GM12878 (cell line): ENCODE measurements around the gene RSKR. TPM values are rescaled to one million over a fixed set of nuclear protein-coding genes. Genes with fewer than 3 reads are reported as not detected.

Experiments
- ATAC-seq: fragments of 200-7000 bp; cut with Tn5 transposase; 3 replicates; pipeline ENCODE4 v1.9.1; 2020; ENCODE audit warnings: mild to moderate bottlenecking, moderate library complexity
- BruUV-seq: library from RNA; stranded (reverse); fragments of 400-500 nt; replicated peaks from 2 replicates; lab custom pipeline; 2021; lab: Mats Ljungman, UMichigan
- CTCF ChIA-PET: fragments of 300-600 bp; sonication (Branson Sonifier 250); formaldehyde crosslinking; extraction: SDS; loops from one replicate; lab custom pipeline; 2021; ENCODE audit warnings: inconsistent platforms; lab: Yijun Ruan, JAX
- POLR2A ChIA-PET: fragments of 350-600 bp; formaldehyde crosslinking; extraction: SDS; loops from one replicate; lab custom pipeline; 2021; ENCODE audit warnings: inconsistent platforms; lab: Charles Lee
- RAD21 ChIA-PET: fragments of 300-600 bp; sonication (Branson Sonifier 250); formaldehyde crosslinking; loops from one replicate; lab custom pipeline; 2023; ENCODE audit warnings: antibody characterized with exemption; ENCODE audit not compliant: unreplicated experiment; lab: Charles Lee
- SMC1A ChIA-PET: fragments of 300-600 bp; sonication (Branson Sonifier 250); formaldehyde crosslinking; loops from one replicate; lab custom pipeline; 2023; ENCODE audit not compliant: unreplicated experiment, uncharacterized antibody; lab: Charles Lee
- DNase-seq: peaks from one replicate; pipeline ENCODE4 v3.0.0-alpha.2; 2011; ENCODE audit warnings: low read depth, low spot score
- FAIRE-seq: peaks from 3 replicates; lab custom pipeline; 2011; peaks lifted over from hg19 to GRCh38; lab: Jason Lieb, UNC
- H2AFZ ChIP-seq: 2 replicates; pipeline ENCODE4 v1.6.0; 2011; ENCODE audit warnings: low read depth, low read length, control low read depth; ENCODE audit not compliant: control insufficient read depth
- H3K27ac ChIP-seq: 2 replicates; pipeline ENCODE4 v1.5.1; 2011; ENCODE audit warnings: control low read depth; ENCODE audit not compliant: control insufficient read depth, insufficient read depth
- H3K27me3 ChIP-seq, 2 experiments: replicated peaks in 1 of 2; 2 replicates each; pipeline versions ENCODE4 v1.6.0 to v1.6.1; 2011; ENCODE audit warnings: low read length in 1 of 2; ENCODE audit not compliant: control insufficient read depth in 2 of 2, insufficient read depth in 2 of 2
- H3K36me3 ChIP-seq, 2 experiments: 2 replicates each; pipeline ENCODE4 v1.5.1; 2011; ENCODE audit warnings: low read length in 1 of 2; ENCODE audit not compliant: control insufficient read depth in 2 of 2, insufficient read depth in 2 of 2
- H3K4me1 ChIP-seq: 2 replicates; pipeline ENCODE4 v1.6.1; 2011; ENCODE audit warnings: mild to moderate bottlenecking, low read length, moderate library complexity, mixed read lengths; ENCODE audit not compliant: control insufficient read depth, insufficient read depth
- H3K4me2 ChIP-seq: 2 replicates; pipeline ENCODE4 v1.6.0; 2011; ENCODE audit warnings: control low read depth; ENCODE audit not compliant: control insufficient read depth, insufficient read depth
- H3K4me3 ChIP-seq: fragments of 200-600 bp; sonication (generic); 2 replicates; pipeline ENCODE4 v1.5.1; 2016
- H3K79me2 ChIP-seq: 2 replicates; pipeline ENCODE4 v1.6.0; 2011; ENCODE audit warnings: low read length; ENCODE audit not compliant: control insufficient read depth, insufficient read depth
- H3K9ac ChIP-seq: 2 replicates; pipeline ENCODE4 v1.8.0; 2011; ENCODE audit warnings: low read length, control low read depth, mixed read lengths; ENCODE audit not compliant: control insufficient read depth, insufficient read depth
- H3K9me3 ChIP-seq: replicated peaks from 3 replicates; pipeline ENCODE4 v1.5.1; 2011; ENCODE audit warnings: mild to moderate bottlenecking, low read length; ENCODE audit not compliant: control insufficient read depth, insufficient read depth
- H4K20me1 ChIP-seq: 2 replicates; pipeline ENCODE4 v1.6.0; 2011; ENCODE audit not compliant: control insufficient read depth, insufficient read depth
- CTCF ChIP-seq, 3 experiments: IDR thresholded peaks in 2 of 3; conservative IDR thresholded peaks in 1 of 3; 2 replicates each; pipeline ENCODE4 v1.5.1; 2011; ENCODE audit warnings: low read depth in 3 of 3, low read length in 3 of 3, mild to moderate bottlenecking in 3 of 3, control low read depth in 2 of 3, moderate library complexity in 2 of 3, inconsistent platforms in 1 of 3, mixed read lengths in 1 of 3; ENCODE audit not compliant: control insufficient read depth in 2 of 3, insufficient read depth in 1 of 3; ENCODE audit errors: extremely low read depth in 1 of 3
- SMC3 ChIP-seq: IDR thresholded peaks from 2 replicates; pipeline ENCODE4 v1.6.1; 2011; ENCODE audit warnings: low read length, improper control_type of control experiment, borderline replicate concordance
- STAT3 ChIP-seq: IDR thresholded peaks from 2 replicates; pipeline ENCODE4 v1.6.1; 2011; ENCODE audit warnings: low read depth, low read length, improper control_type of control experiment
- ZZZ3 ChIP-seq: IDR thresholded peaks from 2 replicates; pipeline ENCODE4 v1.6.1; 2011; ENCODE audit warnings: low read depth; ENCODE audit not compliant: control insufficient read depth, insufficient read length
- WGBS: methylation state at CpG from one replicate; pipeline ENCODE4 v1.1.6; 2016; ENCODE audit warnings: low lambda C conversion rate; ENCODE audit not compliant: insufficient replicate concordance, insufficient coverage; ENCODE audit errors: missing lambda C conversion rate; 5-methylcytosine and 5-hydroxymethylcytosine counted together
- in situ Hi-C: fragments of 300-500 bp; cut with MboI; formaldehyde crosslinking; loops from 9 replicates; pipeline ENCODE4 v1.14.3; 2018; ENCODE audit warnings: mixed read lengths
- intact Hi-C: fragments of 100-400 bp; cut with micrococcal nuclease; formaldehyde crosslinking; loops from one replicate; pipeline ENCODE4 v1.14.2; 2022; ENCODE audit not compliant: unreplicated experiment
- polyA plus RNA-seq, 11 experiments: library from polyadenylated mRNA; depleted of rRNA in 4 of 11; unstranded in 6 of 11; stranded (reverse) in 5 of 11; fragments of >200 nt; fragmentation: Nextera tagmentation in 4 of 11; fragmentation: Illumina TruSeq in 1 of 11; extraction: Ambion mirVana in 4 of 11; extraction: Trizol in 1 of 11; gene quantifications; 1 replicate in 1 of 11; 2 replicates in 10 of 11; pipeline versions ENCODE4 v1.2.1 to v1.2.3, GENCODE V29; 2011 to 2016; ENCODE audit warnings: inconsistent platforms in 2 of 11, missing spikeins in 2 of 11, low read depth in 1 of 11
- total RNA-seq, 4 experiments: library from RNA; depleted of rRNA in 3 of 4; stranded (reverse); fragments of >200 nt in 3 of 4; fragmentation: Illumina TruSeq in 1 of 4; extraction: Trizol in 1 of 4; gene quantifications; 2 replicates each; pipeline versions ENCODE4 v1.2.1 to v1.2.3, GENCODE V29; 2013 to 2021

Gene RSKR
- total and polyA plus RNA-seq, 10 of the 15 experiments (the other 5 are each of a cell fraction or from before 2014, with no cell fraction given): 0.52 to 22.4 (median 8.7) TPM

- no peak for TF ChIP-seq SMC3
Observed at GRCh38 chr17:28567604-28568003, 46.4 kb downstream of the RSKR start (continued).

GRCh38 chr17:28563475-28563874 is 50.5 kb downstream of the RSKR start:
- POLR2A ChIA-PET: interaction anchor here (0.6 kb wide), 1 partner anchor 346 kb away, joined by 3 read pairs; no protein-coding TSS in a partner anchor

More at GRCh38 chr17:28563475-28563874, 50.5 kb downstream of the RSKR start:
- Histone ChIP-seq H3K4me3 (no peak overlapping the region), H3K36me3 (peaks cover 15 to 24% of the 10 kb centered on the region in 2 experiments), H4K20me1 (no peaks in the 10 kb centered on the region), H3K79me2 (peaks cover 42% of the 10 kb centered on the region), H3K4me2 (no peak overlapping the region), H3K9ac (no peak overlapping the region), H3K4me1 (peaks cover 15% of the 10 kb centered on the region), H3K27me3 (no peaks in the 10 kb centered on the region), H3K9me3 (no peaks in the 10 kb centered on the region), H2AFZ (no peak overlapping the region), H3K27ac (no peak overlapping the region)
- no peak for DNase-seq
- RAD21 ChIA-PET: no interaction called here
- FAIRE-seq: no peak
- in situ Hi-C loops (loop anchor here (25.0 kb wide), 1 partner anchor 1076 kb away; no protein-coding TSS in a partner anchor), intact Hi-C loops (no loop called here)
- TF ChIP-seq ZZZ3: no peak
- TF ChIP-seq STAT3: no peak
- TF ChIP-seq CTCF (IDR thresholded peaks at IDR 0.05 in 2 of 3, conservative IDR thresholded peaks at IDR 0.05 in 1 of 3; ENCODE audit: control insufficient read depth in 2 of 3, extremely low read depth in 1 of 3, insufficient read depth in 1 of 3, low read depth in 3 of 3, low read length in 3 of 3): no peak
- WGBS: 100% methylated on average over 3 of the region's 3 CpGs
- SMC1A ChIA-PET: no interaction called here
- CTCF ChIA-PET: no interaction called here
- BruUV-seq: no TSS peak
- ATAC-seq: no peak

Other genes with a start within 250 kb of the RSKR start
Only the 7 nearest of the 21 such genes appear.
- gene UNC119, start 61.6 kb downstream of the RSKR start, total RNA-seq (2014; rRNA removed): 109 and 117 TPM in 2 replicates
- 45.6 and 47.2 TPM in 2 replicates for gene UNC119, start 61.6 kb downstream of the RSKR start, total RNA-seq (2014; rRNA removed; fragmentation: Illumina TruSeq; extraction: Trizol)
- 70.7 and 75.6 TPM in 2 replicates for gene UNC119, start 61.6 kb downstream of the RSKR start, total RNA-seq (2021)
- 275 and 436 TPM in 2 replicates for gene UNC119, start 61.6 kb downstream of the RSKR start, polyA plus RNA-seq (2011; rRNA removed)
- gene UNC119, start 61.6 kb downstream of the RSKR start, polyA plus RNA-seq (2014; fragmentation: Illumina TruSeq; extraction: Trizol): 28.9 and 68.4 TPM in 2 replicates
- gene UNC119, start 61.6 kb downstream of the RSKR start, polyA plus RNA-seq (2014; fragmentation: Nextera tagmentation; extraction: Ambion mirVana): 1 to 10 TPM; 2.7 to 7.4 TPM
- gene UNC119, start 61.6 kb downstream of the RSKR start, polyA plus RNA-seq (2014; rRNA removed): 126 and 135 TPM in 2 replicates
- gene UNC119, start 61.6 kb downstream of the RSKR start, polyA plus RNA-seq (2016; fragmentation: Nextera tagmentation; extraction: Ambion mirVana): 10 to 100 TPM; 38.5 to 46.1 TPM
- 54.7 and 55.1 TPM in 2 replicates for gene PIGS, start 42.7 kb downstream of the RSKR start, total RNA-seq (2014; rRNA removed)
- 32.8 and 36.0 TPM in 2 replicates for gene PIGS, start 42.7 kb downstream of the RSKR start, total RNA-seq (2014; rRNA removed; fragmentation: Illumina TruSeq; extraction: Trizol)
- gene PIGS, start 42.7 kb downstream of the RSKR start, total RNA-seq (2021): 71.3 and 73.7 TPM in 2 replicates
- 32.2 and 41.7 TPM in 2 replicates for gene PIGS, start 42.7 kb downstream of the RSKR start, polyA plus RNA-seq (2011; rRNA removed)
- 62.0 and 70.6 TPM in 2 replicates for gene PIGS, start 42.7 kb downstream of the RSKR start, polyA plus RNA-seq (2014; fragmentation: Illumina TruSeq; extraction: Trizol)
- gene PIGS, start 42.7 kb downstream of the RSKR start, polyA plus RNA-seq (2014; fragmentation: Nextera tagmentation; extraction: Ambion mirVana): 10 to 100 TPM; 27.5 to 32.2 TPM
- gene PIGS, start 42.7 kb downstream of the RSKR start, polyA plus RNA-seq (2014; rRNA removed): 46.8 and 47.0 TPM in 2 replicates
- 10 to 100 TPM; 67.9 to 71.8 TPM for gene PIGS, start 42.7 kb downstream of the RSKR start, polyA plus RNA-seq (2016; fragmentation: Nextera tagmentation; extraction: Ambion mirVana)
- 110 and 119 TPM in 2 replicates for gene ALDOC, start 37.3 kb downstream of the RSKR start, total RNA-seq (2014; rRNA removed)
- 55.9 and 62.4 TPM in 2 replicates for gene ALDOC, start 37.3 kb downstream of the RSKR start, total RNA-seq (2014; rRNA removed; fragmentation: Illumina TruSeq; extraction: Trizol)
- gene ALDOC, start 37.3 kb downstream of the RSKR start, total RNA-seq (2021): 59.9 and 71.4 TPM in 2 replicates
- 109 and 268 TPM in 2 replicates for gene ALDOC, start 37.3 kb downstream of the RSKR start, polyA plus RNA-seq (2011; rRNA removed)
- 62.1 and 89.8 TPM in 2 replicates for gene ALDOC, start 37.3 kb downstream of the RSKR start, polyA plus RNA-seq (2014; fragmentation: Illumina TruSeq; extraction: Trizol)
- gene ALDOC, start 37.3 kb downstream of the RSKR start, polyA plus RNA-seq (2014; fragmentation: Nextera tagmentation; extraction: Ambion mirVana): 100 to 1,000 TPM in 1 of 2 experiments, 10 to 100 TPM in 1; 66.6 to 107 TPM
- gene ALDOC, start 37.3 kb downstream of the RSKR start, polyA plus RNA-seq (2014; rRNA removed): 121 and 140 TPM in 2 replicates
- gene ALDOC, start 37.3 kb downstream of the RSKR start, polyA plus RNA-seq (2016; fragmentation: Nextera tagmentation; extraction: Ambion mirVana): 10 to 100 TPM; 16.0 to 19.3 TPM
- 101 and 102 TPM in 2 replicates for gene SPAG5, start 15.2 kb downstream of the RSKR start, total RNA-seq (2014; rRNA removed)
- 108 TPM in 2 replicates for gene SPAG5, start 15.2 kb downstream of the RSKR start, total RNA-seq (2014; rRNA removed; fragmentation: Illumina TruSeq; extraction: Trizol)
- 103 TPM in 2 replicates for gene SPAG5, start 15.2 kb downstream of the RSKR start, total RNA-seq (2021)
- gene SPAG5, start 15.2 kb downstream of the RSKR start, polyA plus RNA-seq (2011; rRNA removed): 161 and 166 TPM in 2 replicates
- gene SPAG5, start 15.2 kb downstream of the RSKR start, polyA plus RNA-seq (2014; fragmentation: Illumina TruSeq; extraction: Trizol): 96.2 and 101 TPM in 2 replicates
- 100 to 1,000 TPM in 1 of 2 experiments, 10 to 100 TPM in 1; 73.5 to 139 TPM for gene SPAG5, start 15.2 kb downstream of the RSKR start, polyA plus RNA-seq (2014; fragmentation: Nextera tagmentation; extraction: Ambion mirVana)
- 84.4 and 86.9 TPM in 2 replicates for gene SPAG5, start 15.2 kb downstream of the RSKR start, polyA plus RNA-seq (2014; rRNA removed)
- 100 to 1,000 TPM; 167 to 171 TPM for gene SPAG5, start 15.2 kb downstream of the RSKR start, polyA plus RNA-seq (2016; fragmentation: Nextera tagmentation; extraction: Ambion mirVana)
- gene BLTP2, start 31.0 kb upstream of the RSKR start, total RNA-seq (2014; rRNA removed): 116 and 120 TPM in 2 replicates
- 88.7 and 90.4 TPM in 2 replicates for gene BLTP2, start 31.0 kb upstream of the RSKR start, total RNA-seq (2014; rRNA removed; fragmentation: Illumina TruSeq; extraction: Trizol)
- 128 and 151 TPM in 2 replicates for gene BLTP2, start 31.0 kb upstream of the RSKR start, total RNA-seq (2021)
- 82.3 and 134 TPM in 2 replicates for gene BLTP2, start 31.0 kb upstream of the RSKR start, polyA plus RNA-seq (2011; rRNA removed)
- gene BLTP2, start 31.0 kb upstream of the RSKR start, polyA plus RNA-seq (2014; fragmentation: Illumina TruSeq; extraction: Trizol): 73.8 and 76.2 TPM in 2 replicates
- gene BLTP2, start 31.0 kb upstream of the RSKR start, polyA plus RNA-seq (2014; fragmentation: Nextera tagmentation; extraction: Ambion mirVana): 10 to 100 TPM; 14.2 to 16.9 TPM
- gene BLTP2, start 31.0 kb upstream of the RSKR start, polyA plus RNA-seq (2014; rRNA removed): 80.0 and 89.3 TPM in 2 replicates
- gene BLTP2, start 31.0 kb upstream of the RSKR start, polyA plus RNA-seq (2016; fragmentation: Nextera tagmentation; extraction: Ambion mirVana): 10 to 100 TPM; 67.2 to 71.5 TPM
- 34.1 and 35.8 TPM in 2 replicates for gene SDF2, start 47.7 kb upstream of the RSKR start, total RNA-seq (2014; rRNA removed)
- gene SDF2, start 47.7 kb upstream of the RSKR start, total RNA-seq (2014; rRNA removed; fragmentation: Illumina TruSeq; extraction: Trizol): 32.9 and 34.3 TPM in 2 replicates
- gene SDF2, start 47.7 kb upstream of the RSKR start, total RNA-seq (2021): 26.2 and 29.8 TPM in 2 replicates
- gene SDF2, start 47.7 kb upstream of the RSKR start, polyA plus RNA-seq (2011; rRNA removed): 37.8 and 45.3 TPM in 2 replicates
- 37.7 and 46.1 TPM in 2 replicates for gene SDF2, start 47.7 kb upstream of the RSKR start, polyA plus RNA-seq (2014; fragmentation: Illumina TruSeq; extraction: Trizol)
- 10 to 100 TPM; 72.7 to 81.0 TPM for gene SDF2, start 47.7 kb upstream of the RSKR start, polyA plus RNA-seq (2014; fragmentation: Nextera tagmentation; extraction: Ambion mirVana)
- 31.4 and 33.5 TPM in 2 replicates for gene SDF2, start 47.7 kb upstream of the RSKR start, polyA plus RNA-seq (2014; rRNA removed)
- gene SDF2, start 47.7 kb upstream of the RSKR start, polyA plus RNA-seq (2016; fragmentation: Nextera tagmentation; extraction: Ambion mirVana): 10 to 100 TPM; 46.9 to 60.9 TPM
- gene SUPT6H, start 48.0 kb upstream of the RSKR start, total RNA-seq (2014; rRNA removed): 40.7 and 50.1 TPM in 2 replicates
- gene SUPT6H, start 48.0 kb upstream of the RSKR start, total RNA-seq (2014; rRNA removed; fragmentation: Illumina TruSeq; extraction: Trizol): 33.0 and 33.8 TPM in 2 replicates
- gene SUPT6H, start 48.0 kb upstream of the RSKR start, total RNA-seq (2021): 52.7 and 58.8 TPM in 2 replicates
- gene SUPT6H, start 48.0 kb upstream of the RSKR start, polyA plus RNA-seq (2011; rRNA removed): 25.2 and 41.5 TPM in 2 replicates
- gene SUPT6H, start 48.0 kb upstream of the RSKR start, polyA plus RNA-seq (2014; fragmentation: Illumina TruSeq; extraction: Trizol): 55.1 and 58.8 TPM in 2 replicates
- 1 to 10 TPM; 1.7 to 2.4 TPM for gene SUPT6H, start 48.0 kb upstream of the RSKR start, polyA plus RNA-seq (2014; fragmentation: Nextera tagmentation; extraction: Ambion mirVana)
- gene SUPT6H, start 48.0 kb upstream of the RSKR start, polyA plus RNA-seq (2014; rRNA removed): 44.3 and 51.9 TPM in 2 replicates
- gene SUPT6H, start 48.0 kb upstream of the RSKR start, polyA plus RNA-seq (2016; fragmentation: Nextera tagmentation; extraction: Ambion mirVana): 10 to 100 TPM; 32.5 to 33.9 TPM